Gastrocnemius medialis (tissue), 4 donors: ENCODE results near the gene TMEM158. TPM values are rescaled to one million over a fixed set of nuclear protein-coding genes. Genes with fewer than 3 reads are reported as not detected.

Experiments
- ATAC-seq, 2 donors: fragments of 150-250 bp; one replicate each; pipeline ENCODE4 v1.9.1; 2016
- DNase-seq, 2 donors: peaks; one replicate each; pipeline ENCODE4 v3.0.0-alpha.2; 2019
- H3K27ac ChIP-seq, 4 donors: fragments of 200-600 bp; sonication (generic); 1 replicate in 1 of 4; 2 replicates in 3 of 4; pipeline ENCODE4 v1.5.1; 2016 to 2018; ENCODE audit warnings: mild to moderate bottlenecking in 2 of 4, moderate library complexity in 1 of 4
- H3K27me3 ChIP-seq, 3 donors: fragments of 200-600 bp; sonication (generic) in 2 of 3; 1 replicate in 1 of 3; 2 replicates in 2 of 3; pipeline versions ENCODE4 v1.5.1 to v1.6.0; 2016 to 2019; ENCODE audit warnings: mild to moderate bottlenecking in 1 of 3, moderate library complexity in 1 of 3
- H3K36me3 ChIP-seq, 2 donors: fragments of 200-600 bp; sonication (generic) in 1 of 2; one replicate each; pipeline ENCODE4 v1.5.1; 2017 to 2018
- H3K4me1 ChIP-seq, 2 donors: fragments of 200-600 bp; sonication (generic) in 1 of 2; one replicate each; pipeline ENCODE4 v1.5.1; 2016 to 2017; ENCODE audit warnings: mild to moderate bottlenecking in 2 of 2
- H3K4me3 ChIP-seq, 4 donors: fragments of 200-600 bp; sonication (generic) in 3 of 4; 1 replicate in 1 of 4; 2 replicates in 3 of 4; pipeline ENCODE4 v1.5.1; 2016 to 2019; ENCODE audit warnings: mild to moderate bottlenecking in 2 of 4
- H3K9me3 ChIP-seq, 3 donors: fragments of 200-600 bp; sonication (generic) in 2 of 3; 1 replicate in 1 of 3; 2 replicates in 2 of 3; pipeline ENCODE4 v1.5.1; 2016 to 2019
- POLR2A ChIP-seq, 2 donors: fragments of 450-650 bp; IDR thresholded peaks; one replicate each; pipeline ENCODE4 v1.6.1; 2017; ENCODE audit warnings: antibody characterized with exemption in 2 of 2, mild to moderate bottlenecking in 2 of 2, moderate library complexity in 2 of 2
- in situ Hi-C, 4 donors: fragments of 200-750 bp; cut with MboI; loops; one replicate each; pipeline versions ENCODE4 v1.15.0 to v1.8.0; 2017; ENCODE audit warnings: low sequenced_read_pairs in 4 of 4
- intact Hi-C: fragments of 100-400 bp; cut with DNase I; formaldehyde crosslinking; loops from one replicate; pipeline ENCODE4 v1.15.1; 2023; ENCODE audit warnings: low total_unique reads
- total RNA-seq, 4 donors: library from RNA; depleted of rRNA; stranded (reverse); fragments of >200 nt; gene quantifications; one replicate each; pipeline versions ENCODE4 v1.1.0 to v1.2.3, GENCODE V29; 2016
- TF ChIP-seq, protein P1 (sequence below), 5 experiments: fragments of 450-650 bp in 3 of 5; fragments of 200-600 bp in 2 of 5; sonication (generic) in 2 of 5; IDR thresholded peaks in 4 of 5; conservative IDR thresholded peaks in 1 of 5; 1 replicate in 4 of 5; 2 replicates in 1 of 5; pipeline ENCODE4 v1.5.1; 2016 to 2019; ENCODE audit warnings: antibody characterized with exemption in 5 of 5, mild to moderate bottlenecking in 3 of 5, moderate library complexity in 3 of 5

Gene TMEM158
- total RNA-seq, 4 donors from 2014 or later: 0.31 to 3.8 (median 1.1) TPM

DNA sequence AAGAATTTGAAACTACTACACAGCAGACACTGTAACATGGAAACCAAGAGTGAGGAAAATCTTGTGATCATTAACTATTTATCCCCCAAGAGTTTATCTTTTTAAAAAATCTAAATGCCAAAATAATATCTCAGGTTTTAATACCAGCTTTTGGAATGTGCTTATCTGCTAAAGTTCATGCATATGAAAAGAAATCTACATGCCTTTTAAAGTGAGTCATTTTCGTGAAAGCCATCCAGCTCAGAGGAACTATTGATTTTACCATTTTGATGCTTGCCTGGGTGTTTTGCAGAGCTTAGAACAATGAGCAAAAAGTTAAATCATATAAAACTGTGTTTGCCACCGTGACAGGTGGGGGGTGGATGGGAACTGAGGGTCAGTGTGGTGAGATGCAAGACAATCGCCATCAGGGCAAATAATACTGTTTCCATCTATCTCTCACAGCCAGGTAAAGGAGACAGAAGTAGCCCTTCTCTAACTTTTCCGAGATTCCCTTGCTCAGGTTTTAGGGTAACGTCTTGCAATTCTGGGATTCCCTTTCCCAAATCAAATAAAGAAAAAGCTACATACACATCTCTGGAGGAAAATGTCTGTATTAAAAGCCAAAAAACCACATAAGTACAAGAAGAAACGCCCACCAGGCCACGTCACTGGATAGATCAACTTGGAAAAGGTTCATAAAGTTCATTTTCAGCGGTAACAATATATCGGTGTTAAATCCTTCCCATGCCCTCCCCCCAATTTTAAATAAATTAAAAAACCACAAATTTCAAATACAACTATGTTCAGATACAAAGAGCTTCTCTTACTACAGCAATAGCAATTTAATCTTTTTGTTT is 2.0 kb downstream of the TMEM158 start:
- peaks cover 0 to 4% (median 0%) of the 10 kb centered on the region in 3 donors for H3K27me3 ChIP-seq
- H3K4me3 ChIP-seq: peak overlapping the region in 2 of 4 donors; percentile 43 to 55
- intact Hi-C loops: loop anchor here (10.0 kb wide), 1 partner anchor 441 kb away; no protein-coding TSS in a partner anchor
- H3K9me3 ChIP-seq: no peaks in the 10 kb centered on the region
- ATAC-seq: no peak
- H3K36me3 ChIP-seq: no peaks in the 10 kb centered on the region
- TF ChIP-seq, protein P1, sequence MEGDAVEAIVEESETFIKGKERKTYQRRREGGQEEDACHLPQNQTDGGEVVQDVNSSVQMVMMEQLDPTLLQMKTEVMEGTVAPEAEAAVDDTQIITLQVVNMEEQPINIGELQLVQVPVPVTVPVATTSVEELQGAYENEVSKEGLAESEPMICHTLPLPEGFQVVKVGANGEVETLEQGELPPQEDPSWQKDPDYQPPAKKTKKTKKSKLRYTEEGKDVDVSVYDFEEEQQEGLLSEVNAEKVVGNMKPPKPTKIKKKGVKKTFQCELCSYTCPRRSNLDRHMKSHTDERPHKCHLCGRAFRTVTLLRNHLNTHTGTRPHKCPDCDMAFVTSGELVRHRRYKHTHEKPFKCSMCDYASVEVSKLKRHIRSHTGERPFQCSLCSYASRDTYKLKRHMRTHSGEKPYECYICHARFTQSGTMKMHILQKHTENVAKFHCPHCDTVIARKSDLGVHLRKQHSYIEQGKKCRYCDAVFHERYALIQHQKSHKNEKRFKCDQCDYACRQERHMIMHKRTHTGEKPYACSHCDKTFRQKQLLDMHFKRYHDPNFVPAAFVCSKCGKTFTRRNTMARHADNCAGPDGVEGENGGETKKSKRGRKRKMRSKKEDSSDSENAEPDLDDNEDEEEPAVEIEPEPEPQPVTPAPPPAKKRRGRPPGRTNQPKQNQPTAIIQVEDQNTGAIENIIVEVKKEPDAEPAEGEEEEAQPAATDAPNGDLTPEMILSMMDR (IDR thresholded peaks at IDR 0.05 in 4 of 5, conservative IDR thresholded peaks at IDR 0.05 in 1 of 5): no peak
- TF ChIP-seq POLR2A (IDR thresholded peaks at IDR 0.05): no peak
- in situ Hi-C loops: loop anchor here (10.0 to 25.0 kb wide), 3 partner anchors 263 to 438 kb away; no protein-coding TSS in a partner anchor
- peaks cover 3 to 12% of the 10 kb centered on the region in 2 donors for H3K4me1 ChIP-seq
- no peak for DNase-seq
- no peak overlapping the region for H3K27ac ChIP-seq

DNA sequence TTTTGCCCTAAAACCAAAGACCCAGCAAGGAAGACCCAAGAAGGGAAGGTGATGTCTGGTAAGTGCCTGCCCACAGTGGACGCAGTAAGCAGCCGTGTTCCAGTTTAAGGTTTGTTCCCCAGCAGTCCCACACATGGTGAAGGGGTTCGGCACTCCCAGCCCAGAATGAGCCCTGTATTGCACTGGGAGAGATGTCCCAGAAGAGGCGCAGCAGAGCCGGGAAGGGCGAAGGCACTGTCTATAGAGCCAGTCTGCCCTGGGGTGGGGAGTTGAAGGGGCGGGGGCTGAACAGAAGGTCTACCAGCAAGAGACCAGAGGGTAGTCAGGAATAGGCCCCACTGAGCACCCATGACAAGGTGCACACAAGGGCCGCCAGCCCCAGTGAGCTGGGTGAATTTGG is 6.4 kb downstream of the TMEM158 start:
- no peak for DNase-seq
- in situ Hi-C loops: loop anchor here (10.0 to 25.0 kb wide), 3 partner anchors 268 to 443 kb away; no protein-coding TSS in a partner anchor
- Histone ChIP-seq H3K4me3 (no peak overlapping the region), H3K4me1 (peaks cover 13 to 14% of the 10 kb centered on the region in 2 donors), H3K36me3 (no peaks in the 10 kb centered on the region), H3K27ac (no peak overlapping the region), H3K27me3 (peaks cover 0 to 4% (median 0%) of the 10 kb centered on the region in 3 donors), H3K9me3 (no peaks in the 10 kb centered on the region)
- no peak for ATAC-seq
- intact Hi-C loops: loop anchor here (5.0 to 10.0 kb wide), 2 partner anchors 283 to 445 kb away; no protein-coding TSS in a partner anchor
- no peak for TF ChIP-seq POLR2A (IDR thresholded peaks at IDR 0.05)
- TF ChIP-seq, protein P1 (IDR thresholded peaks at IDR 0.05 in 4 of 5, conservative IDR thresholded peaks at IDR 0.05 in 1 of 5): no peak

DNA sequence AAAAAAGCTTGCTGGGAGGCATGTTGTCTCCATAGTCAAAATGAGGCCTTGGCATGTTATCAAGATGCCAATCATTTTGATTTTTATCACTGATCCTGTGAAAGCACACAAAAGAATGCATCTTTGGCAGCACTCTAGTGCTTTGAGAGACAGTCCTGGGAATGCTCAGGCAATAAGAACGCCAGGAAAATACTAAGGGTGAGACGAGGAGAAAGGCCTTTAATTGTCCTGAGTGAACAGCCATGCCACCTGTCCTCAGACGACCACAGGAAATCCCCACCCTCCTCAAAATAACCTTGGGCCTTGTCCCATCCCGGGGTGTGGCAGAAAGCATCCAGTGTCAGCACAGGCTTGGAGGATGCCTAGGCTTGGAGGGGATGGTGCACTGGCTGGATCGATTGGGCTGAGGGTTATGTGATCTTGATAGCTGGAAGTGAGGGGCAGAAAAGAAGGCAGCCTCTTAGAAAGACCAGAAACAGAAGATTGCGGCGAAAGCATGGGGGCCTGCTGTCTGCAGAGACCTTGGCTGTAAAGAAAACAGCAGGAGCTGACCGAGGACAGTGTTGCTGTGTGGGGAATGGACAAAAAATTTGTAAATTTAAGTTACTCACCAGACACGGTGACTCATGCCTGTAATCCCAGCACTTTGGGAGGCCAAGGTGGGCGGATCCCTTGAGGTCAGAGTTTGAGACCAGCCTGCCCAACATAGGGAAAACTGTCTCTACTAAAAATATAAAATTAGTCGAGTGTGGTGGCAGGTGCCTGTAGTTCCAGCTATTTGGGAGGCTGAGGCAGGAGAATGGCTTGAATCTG is 7.3 kb downstream of the TMEM158 start:
- in situ Hi-C loops: loop anchor here in 3 of 4 donors (25.0 kb wide), 2 partner anchors 269 to 444 kb away; no protein-coding TSS in a partner anchor
- no peaks in the 10 kb centered on the region for H3K27me3 ChIP-seq
- ATAC-seq: peak; percentile 65 to 89

DNA sequence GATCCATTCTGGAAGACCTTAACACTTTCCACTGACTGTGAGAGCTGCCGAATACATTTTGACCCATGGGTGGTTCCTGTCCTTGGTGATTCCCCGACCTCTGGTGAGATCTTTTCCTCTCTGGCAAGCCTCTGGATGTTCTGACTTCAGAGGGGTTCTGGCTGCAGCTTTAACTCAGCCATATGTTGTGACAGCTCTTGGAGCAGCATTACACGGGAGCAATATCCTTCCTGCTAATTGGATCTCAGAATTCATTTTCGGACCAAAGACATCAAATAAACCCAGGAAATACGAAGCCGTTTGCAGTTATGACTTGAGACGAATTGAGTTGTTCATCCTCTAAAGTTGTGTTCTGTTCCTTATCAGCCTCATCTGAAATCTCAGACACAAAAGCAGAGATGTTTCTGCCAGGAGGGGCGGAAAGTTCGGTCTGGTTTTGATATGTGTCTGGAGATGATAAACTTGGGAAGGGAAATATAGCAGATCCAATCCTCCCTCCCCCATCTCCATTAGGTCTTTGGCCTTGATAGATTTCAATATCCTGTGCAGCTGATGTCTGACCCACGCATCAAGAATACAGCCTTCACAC is 10.0 kb downstream of the TMEM158 start:
- in situ Hi-C loops: loop anchor here in 3 of 4 donors (25.0 kb wide), 2 partner anchors 271 to 446 kb away; no protein-coding TSS in a partner anchor
- TF ChIP-seq POLR2A (IDR thresholded peaks at IDR 0.05): no peak
- TF ChIP-seq, protein P1 (IDR thresholded peaks at IDR 0.05 in 4 of 5, conservative IDR thresholded peaks at IDR 0.05 in 1 of 5): no peak
- ATAC-seq: no peak
- intact Hi-C loops: loop anchor here (5.0 kb wide), 1 partner anchor 286 kb away; no protein-coding TSS in a partner anchor
- Histone ChIP-seq H3K4me1 (peaks cover 10 to 12% of the 10 kb centered on the region in 2 donors), H3K27me3 (no peaks in the 10 kb centered on the region), H3K4me3 (no peak overlapping the region), H3K36me3 (no peaks in the 10 kb centered on the region), H3K27ac (no peak overlapping the region), H3K9me3 (no peaks in the 10 kb centered on the region)
- no peak for DNase-seq

More for the DNA sequence above, 7.3 kb downstream of the TMEM158 start:
- TF ChIP-seq POLR2A (IDR thresholded peaks at IDR 0.05): no peak
- TF ChIP-seq, protein P1 (IDR thresholded peaks at IDR 0.05 in 4 of 5, conservative IDR thresholded peaks at IDR 0.05 in 1 of 5): no peak
- H3K9me3 ChIP-seq: no peaks in the 10 kb centered on the region
- no peak overlapping the region for H3K4me3 ChIP-seq
- intact Hi-C loops: loop anchor here (5.0 kb wide), 1 partner anchor 284 kb away; no protein-coding TSS in a partner anchor
- no peak overlapping the region for H3K27ac ChIP-seq
- peak; percentile 44 to 64 for DNase-seq
- no peaks in the 10 kb centered on the region for H3K36me3 ChIP-seq
- H3K4me1 ChIP-seq: peaks cover 9 to 12% of the 10 kb centered on the region in 2 donors
